ENCODE data around the gene EHBP1L1. TPM values are rescaled to one million over a fixed set of nuclear protein-coding genes. Genes with fewer than 3 reads are reported as not detected.

The EHBP1L1 gene
- total and polyA plus RNA-seq, 2 of the 13 experiments (the other 11 are each of a cell fraction or from before 2014, with no cell fraction given): 8.3 to 10.6 TPM

DNA sequence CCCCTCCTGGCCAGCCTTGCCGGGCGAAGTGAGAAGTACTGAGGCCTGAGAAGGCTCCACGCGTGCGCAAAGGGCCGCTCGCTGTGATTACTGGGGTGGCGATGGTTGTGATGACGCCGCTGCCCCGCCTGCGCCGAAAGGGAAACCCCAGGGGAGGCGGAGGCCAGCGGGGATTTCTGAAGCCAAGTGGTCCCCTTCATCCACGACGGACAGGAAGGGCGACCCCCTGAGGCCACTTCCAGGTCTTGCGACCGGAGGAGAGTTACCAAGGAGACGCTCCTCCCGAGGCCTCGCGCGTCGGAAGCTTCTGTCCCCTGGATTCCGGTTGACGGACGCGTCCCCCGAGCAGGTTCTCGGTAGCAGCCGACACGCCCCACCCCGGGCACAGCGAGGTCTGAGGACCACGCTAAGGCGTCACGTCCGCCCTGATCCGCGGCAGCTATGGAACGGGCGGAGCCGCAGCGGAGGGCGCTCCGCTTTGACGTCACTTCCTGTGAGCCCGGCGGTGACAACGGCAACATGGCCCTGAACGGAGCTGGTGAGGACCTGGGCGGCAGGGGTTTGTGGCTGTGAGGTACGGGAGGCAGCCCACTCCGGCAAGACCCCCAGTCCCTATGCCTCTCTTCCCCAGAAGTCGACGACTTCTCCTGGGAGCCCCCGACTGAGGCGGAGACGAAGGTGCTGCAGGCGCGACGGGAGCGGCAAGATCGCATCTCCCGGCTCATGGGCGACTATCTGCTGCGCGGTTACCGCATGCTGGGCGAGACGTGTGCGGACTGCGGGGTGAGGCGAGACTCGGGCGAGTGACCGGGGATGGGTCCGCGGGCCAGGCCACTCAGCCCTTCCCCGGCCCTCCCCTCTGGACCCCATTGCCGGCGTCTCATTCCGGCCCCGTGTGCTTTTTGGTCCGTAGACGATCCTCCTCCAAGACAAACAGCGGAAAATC is 5.6 kb upstream of the EHBP1L1 start, which contains the start of gene ZNRD2 (continued):
- TF ChIP-seq, protein P1, sequence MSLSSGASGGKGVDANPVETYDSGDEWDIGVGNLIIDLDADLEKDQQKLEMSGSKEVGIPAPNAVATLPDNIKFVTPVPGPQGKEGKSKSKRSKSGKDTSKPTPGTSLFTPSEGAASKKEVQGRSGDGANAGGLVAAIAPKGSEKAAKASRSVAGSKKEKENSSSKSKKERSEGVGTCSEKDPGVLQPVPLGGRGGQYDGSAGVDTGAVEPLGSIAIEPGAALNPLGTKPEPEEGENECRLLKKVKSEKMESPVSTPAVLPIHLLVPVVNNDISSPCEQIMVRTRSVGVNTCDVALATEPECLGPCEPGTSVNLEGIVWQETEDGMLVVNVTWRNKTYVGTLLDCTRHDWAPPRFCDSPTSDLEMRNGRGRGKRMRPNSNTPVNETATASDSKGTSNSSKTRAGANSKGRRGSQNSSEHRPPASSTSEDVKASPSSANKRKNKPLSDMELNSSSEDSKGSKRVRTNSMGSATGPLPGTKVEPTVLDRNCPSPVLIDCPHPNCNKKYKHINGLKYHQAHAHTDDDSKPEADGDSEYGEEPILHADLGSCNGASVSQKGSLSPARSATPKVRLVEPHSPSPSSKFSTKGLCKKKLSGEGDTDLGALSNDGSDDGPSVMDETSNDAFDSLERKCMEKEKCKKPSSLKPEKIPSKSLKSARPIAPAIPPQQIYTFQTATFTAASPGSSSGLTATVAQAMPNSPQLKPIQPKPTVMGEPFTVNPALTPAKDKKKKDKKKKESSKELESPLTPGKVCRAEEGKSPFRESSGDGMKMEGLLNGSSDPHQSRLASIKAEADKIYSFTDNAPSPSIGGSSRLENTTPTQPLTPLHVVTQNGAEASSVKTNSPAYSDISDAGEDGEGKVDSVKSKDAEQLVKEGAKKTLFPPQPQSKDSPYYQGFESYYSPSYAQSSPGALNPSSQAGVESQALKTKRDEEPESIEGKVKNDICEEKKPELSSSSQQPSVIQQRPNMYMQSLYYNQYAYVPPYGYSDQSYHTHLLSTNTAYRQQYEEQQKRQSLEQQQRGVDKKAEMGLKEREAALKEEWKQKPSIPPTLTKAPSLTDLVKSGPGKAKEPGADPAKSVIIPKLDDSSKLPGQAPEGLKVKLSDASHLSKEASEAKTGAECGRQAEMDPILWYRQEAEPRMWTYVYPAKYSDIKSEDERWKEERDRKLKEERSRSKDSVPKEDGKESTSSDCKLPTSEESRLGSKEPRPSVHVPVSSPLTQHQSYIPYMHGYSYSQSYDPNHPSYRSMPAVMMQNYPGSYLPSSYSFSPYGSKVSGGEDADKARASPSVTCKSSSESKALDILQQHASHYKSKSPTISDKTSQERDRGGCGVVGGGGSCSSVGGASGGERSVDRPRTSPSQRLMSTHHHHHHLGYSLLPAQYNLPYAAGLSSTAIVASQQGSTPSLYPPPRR (CRISPR knock-in tag; IDR thresholded peaks at IDR 0.05; ENCODE audit: borderline replicate concordance): peak; percentile 68; the same call in 1 of the 2 replicates
- TF ChIP-seq EZH2 (conservative IDR thresholded peaks at IDR 0.05; ENCODE audit: low read depth, low read length) (no peak), ZNF10 (CRISPR knock-in tag; IDR thresholded peaks at IDR 0.05; ENCODE audit: borderline replicate concordance, low read depth) (no peak), ZNF263 (CRISPR knock-in tag; IDR thresholded peaks at IDR 0.05) (no peak), ELF1 (CRISPR knock-in tag; IDR thresholded peaks at IDR 0.05) (peak; percentile 90), NFKB2 (CRISPR knock-in tag; IDR thresholded peaks at IDR 0.05; ENCODE audit: borderline replicate concordance) (no peak; the same call in 1 of the 2 replicates), CREM (IDR thresholded peaks at IDR 0.05) (peak; percentile 99), CREM (CRISPR knock-in tag; IDR thresholded peaks at IDR 0.05) (peak; percentile 95), ZNF383 (CRISPR knock-in tag; IDR thresholded peaks at IDR 0.05; ENCODE audit: borderline replicate concordance) (no peak), HNF4A (CRISPR knock-in tag; IDR thresholded peaks at IDR 0.05) (no peak; the same call in none of the 2 replicates), NFKBIZ (CRISPR knock-in tag; IDR thresholded peaks at IDR 0.05) (0 out of 2 replicates have a peak, but pooled peaks have one; percentile 56), ZFP91 (CRISPR knock-in tag; IDR thresholded peaks at IDR 0.05; ENCODE audit: borderline replicate concordance) (peak; percentile 96), ZNF570 (CRISPR knock-in tag; IDR thresholded peaks at IDR 0.05; ENCODE audit: borderline replicate concordance) (0 out of 2 replicates have a peak, but pooled peaks have one; percentile 48), ZNF20 (CRISPR knock-in tag; IDR thresholded peaks at IDR 0.05) (no peak), NFYB (CRISPR knock-in tag; IDR thresholded peaks at IDR 0.05) (peak; percentile 65), FOXK2 (IDR thresholded peaks at IDR 0.05) (peak; percentile 95), TAF15 (IDR thresholded peaks at IDR 0.05; ENCODE audit: low read depth, low read length, poor library complexity, severe bottlenecking) (no peak), KDM2A (CRISPR knock-in tag; IDR thresholded peaks at IDR 0.05; ENCODE audit: borderline replicate concordance, low read depth) (peak; percentile 97), IKZF1 (IDR thresholded peaks at IDR 0.05) (no peak), HNRNPL (IDR thresholded peaks at IDR 0.05; ENCODE audit: low read depth, low read length) (no peak), POLR2AphosphoS5 (IDR thresholded peaks at IDR 0.05; ENCODE audit: low read depth, low read length) (peak; percentile 68), ZNF674 (CRISPR knock-in tag; IDR thresholded peaks at IDR 0.05; ENCODE audit: low read depth) (no peak)
- TF ChIP-seq, protein P2, sequence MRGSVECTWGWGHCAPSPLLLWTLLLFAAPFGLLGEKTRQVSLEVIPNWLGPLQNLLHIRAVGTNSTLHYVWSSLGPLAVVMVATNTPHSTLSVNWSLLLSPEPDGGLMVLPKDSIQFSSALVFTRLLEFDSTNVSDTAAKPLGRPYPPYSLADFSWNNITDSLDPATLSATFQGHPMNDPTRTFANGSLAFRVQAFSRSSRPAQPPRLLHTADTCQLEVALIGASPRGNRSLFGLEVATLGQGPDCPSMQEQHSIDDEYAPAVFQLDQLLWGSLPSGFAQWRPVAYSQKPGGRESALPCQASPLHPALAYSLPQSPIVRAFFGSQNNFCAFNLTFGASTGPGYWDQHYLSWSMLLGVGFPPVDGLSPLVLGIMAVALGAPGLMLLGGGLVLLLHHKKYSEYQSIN (CRISPR knock-in tag; IDR thresholded peaks at IDR 0.05; ENCODE audit: borderline replicate concordance): no peak

Measured in HepG2 (cell line).